Kidney (tissue), 14 donors: Measurements from ENCODE around the gene RPL38. TPM values are rescaled to one million over a fixed set of nuclear protein-coding genes. Genes with fewer than 3 reads are reported as not detected.
A peak's percentile ranks its signal among the peaks of the same experiment; 100 is the strongest.

Source experiments
- DNase-seq, 5 donors: peaks; one replicate each; pipeline ENCODE4 v3.0.0-alpha.2; 2013 to 2020
- FAIRE-seq: peaks from 2 replicates; lab custom pipeline; 2012; peaks lifted over from hg19 to GRCh38; lab: Jason Lieb, UNC
- H3K27ac ChIP-seq, 2 donors: one replicate each; pipeline ENCODE4 v1.7.0; 2013; ENCODE audit warnings: low read depth in 2 of 2, low read length in 2 of 2, inconsistent platforms in 1 of 2
- H3K27me3 ChIP-seq: one replicate; pipeline ENCODE4 v1.7.1; 2013; ENCODE audit warnings: low read length, inconsistent platforms; ENCODE audit not compliant: control insufficient read depth, insufficient read depth
- H3K36me3 ChIP-seq, 3 donors: one replicate each; pipeline versions ENCODE4 v1.7.0 to v1.7.1; 2013; ENCODE audit warnings: low read length in 3 of 3, control low read depth in 1 of 3, inconsistent platforms in 1 of 3; ENCODE audit not compliant: insufficient read depth in 3 of 3, control insufficient read depth in 2 of 3
- H3K4me1 ChIP-seq, 3 donors: one replicate each; pipeline versions ENCODE4 v1.7.0 to v1.7.1; 2013; ENCODE audit warnings: low read length in 3 of 3, inconsistent platforms in 1 of 3, low read depth in 1 of 3; ENCODE audit not compliant: control insufficient read depth in 2 of 3, insufficient read depth in 2 of 3
- H3K4me3 ChIP-seq, 3 donors: one replicate each; pipeline versions ENCODE4 v1.7.0 to v1.8.1; 2013; ENCODE audit warnings: low read length in 3 of 3, control low read depth in 1 of 3, inconsistent platforms in 1 of 3
- H3K9ac ChIP-seq, 3 donors: one replicate each; pipeline versions ENCODE4 v1.7.0 to v1.7.1; 2013; ENCODE audit warnings: low read length in 3 of 3, control low read depth in 1 of 3, inconsistent platforms in 1 of 3
- H3K9me3 ChIP-seq, 3 donors: one replicate each; pipeline versions ENCODE4 v1.7.0 to v1.7.1; 2013; ENCODE audit warnings: low read length in 3 of 3, control low read depth in 1 of 3, inconsistent platforms in 1 of 3; ENCODE audit not compliant: control insufficient read depth in 2 of 3, insufficient read depth in 1 of 3
- CTCF ChIP-seq: IDR thresholded peaks from 3 replicates; pipeline ENCODE4 v1.5.1; 2012; ENCODE audit warnings: mild to moderate bottlenecking, moderate library complexity, borderline replicate concordance; ENCODE audit not compliant: insufficient read depth; ENCODE audit errors: extremely low read depth
- intact Hi-C: fragments of 100-400 bp; cut with DNase I; formaldehyde crosslinking; loops from one replicate; pipeline ENCODE4 v1.11.1; 2022
- polyA plus RNA-seq: library from polyadenylated mRNA; stranded (reverse); fragments of 350-450 nt; fragmentation: Illumina TruSeq; extraction: RNeasy Lipid Tissue Mini Kit (QIAGEN cat#74804); gene quantifications from one replicate; pipeline ENCODE4 v1.2.3, GENCODE V29; 2014; ENCODE audit warnings: low read depth, low replicate concordance; ENCODE audit not compliant: insufficient read depth
- total RNA-seq: library from RNA; stranded (reverse); fragmentation: NEBNext Ultra II Directional; extraction: Animal tissue kit (Norgen Biotek cat#: 25700); gene quantifications from one replicate; pipeline ENCODE4 v1.2.1, GENCODE V29; 2021
- donor health status: control.
- donor health status: control.
- donor health status: control.
- donor health status: control.
- donor health status: control.
- donor health status: DM: yes; HTN: yes; CAD: no.
- donor health status: Normal renal cell carcinoma (clear cell type).

Gene RPL38
- total and polyA plus RNA-seq, 2 donors from 2014 or later, result 664 to 1,966 TPM

- H3K4me3 ChIP-seq, result no peak overlapping the region
- TF ChIP-seq CTCF, result no peak
- DNase-seq, result no peak
- no peaks in the 10 kb centered on the region for H3K9me3 ChIP-seq
- no peak overlapping the region for H3K27ac ChIP-seq
- H3K4me1 ChIP-seq, result peaks cover 0 to 5% (median 4%) of the 10 kb centered on the region in 3 donors
- no peak overlapping the region for H3K9ac ChIP-seq
- intact Hi-C loops, result no loop called here
- peaks cover 8 to 34% (median 20%) of the 10 kb centered on the region in 3 donors for H3K36me3 ChIP-seq
- FAIRE-seq, result no peak
- H3K27me3 ChIP-seq, result no peaks in the 10 kb centered on the region
Measured at GRCh38 chr17:74206332-74206818, 2.9 kb downstream of the RPL38 start.

- DNase-seq, result peak in 3 of 5 donors; percentile 64 to 83 (median 78)
- Histone ChIP-seq H3K36me3 (peaks cover 4 to 26% (median 14%) of the 10 kb centered on the region in 3 donors), H3K4me1 (peaks cover 0 to 15% (median 0%) of the 10 kb centered on the region in 3 donors), H3K27ac (no peak overlapping the region), H3K27me3 (no peaks in the 10 kb centered on the region), H3K9ac (no peak overlapping the region), H3K4me3 (no peak overlapping the region), H3K9me3 (no peaks in the 10 kb centered on the region)
- intact Hi-C loops, result no loop called here
- TF ChIP-seq CTCF, result peak; percentile 84
- no peak for FAIRE-seq
Measured at GRCh38 chr17:74210191-74211140, 7.0 kb downstream of the RPL38 start.

- FAIRE-seq, result no peak
Measured at GRCh38 chr17:74211141-74211911, 7.8 kb downstream of the RPL38 start.

More at GRCh38 chr17:74211141-74211911, 7.8 kb downstream of the RPL38 start:
- intact Hi-C loops, result no loop called here
- Histone ChIP-seq H3K4me1 (peaks cover 0 to 13% (median 0%) of the 10 kb centered on the region in 3 donors), H3K9ac (no peak overlapping the region), H3K4me3 (peak overlapping the region in 1 of 3 donors; percentile 93), H3K9me3 (no peaks in the 10 kb centered on the region), H3K36me3 (peaks cover 3 to 26% (median 13%) of the 10 kb centered on the region in 3 donors), H3K27ac (no peak overlapping the region), H3K27me3 (no peaks in the 10 kb centered on the region)
- TF ChIP-seq CTCF, result no peak
- peak in 2 of 5 donors; percentile 48 to 67 for DNase-seq
